ENCODE measurements around the gene SPNS2. TPM values are rescaled to one million over a fixed set of nuclear protein-coding genes. Genes with fewer than 3 reads are reported as not detected.

The SPNS2 gene
- polyA plus RNA-seq, 3 donors: 0.23 to 0.33 TPM; not detected in 1

- Histone ChIP-seq H3K4me2 (replicated peaks; ENCODE audit: extremely low read depth, low read length, poor library complexity, severe bottlenecking) (no peak overlapping the region), H2AFZ (ENCODE audit: insufficient read depth, low read depth, low read length, poor library complexity, severe bottlenecking) (no peak overlapping the region), H4K20me1 (ENCODE audit: insufficient read depth, low read length) (no peaks in the 10 kb centered on the region), H3K4me3 (replicated peaks in 1 of 3; ENCODE audit: low read depth in 2 of 3, low read length in 3 of 3) (no peak overlapping the region), H3K9ac (ENCODE audit: insufficient read depth, low read length, poor library complexity, severe bottlenecking) (no peak overlapping the region), H3K36me3 (replicated peaks in 1 of 2; ENCODE audit: control insufficient read depth in 1 of 2, insufficient read depth in 2 of 2, low read length in 2 of 2) (peaks cover 65 to 79% of the 10 kb centered on the region in 2 donors), H3K27me3 (ENCODE audit: control insufficient read depth in 2 of 2, insufficient read depth in 2 of 2, low read length in 2 of 2) (no peaks in the 10 kb centered on the region), H3K4me1 (ENCODE audit: control insufficient read depth in 1 of 2, insufficient read depth in 2 of 2, low read length in 2 of 2) (peaks cover 14 to 18% of the 10 kb centered on the region in 2 donors), H3K79me2 (ENCODE audit: insufficient read depth, low read length) (peaks cover 17% of the 10 kb centered on the region), H3K27ac (ENCODE audit: low read depth in 1 of 2, low read length in 2 of 2) (no peak overlapping the region), H3K9me3 (replicated peaks in 1 of 2; ENCODE audit: control insufficient read depth in 1 of 2, insufficient read depth in 1 of 2, low read length in 2 of 2) (no peaks in the 10 kb centered on the region)
- intact Hi-C loops (cut with micrococcal nuclease): loop anchor here in 1 of 2 donors (5.0 kb wide), 1 partner anchor 183 kb away; the partner anchor contains the start of gene UBE2G1
- 98% methylated on average over 15 of the region's 16 CpGs for WGBS (ENCODE audit: insufficient coverage)
- Mint-ChIP-seq H3K4me3 (no peak overlapping the region), H3K27me3 (ENCODE audit: low read depth in 3 of 3) (peaks cover 0 to 5% (median 3%) of the 10 kb centered on the region in 3 donors), H3K36me3 (peaks cover 52 to 80% of the 10 kb centered on the region in 2 donors), H3K4me1 (peaks cover 14% of the 10 kb centered on the region), H3K9me3 (no peaks in the 10 kb centered on the region), H3K27ac (peak overlapping the region in 1 of 7 donors; percentile 22)
- TF ChIP-seq, protein P1, sequence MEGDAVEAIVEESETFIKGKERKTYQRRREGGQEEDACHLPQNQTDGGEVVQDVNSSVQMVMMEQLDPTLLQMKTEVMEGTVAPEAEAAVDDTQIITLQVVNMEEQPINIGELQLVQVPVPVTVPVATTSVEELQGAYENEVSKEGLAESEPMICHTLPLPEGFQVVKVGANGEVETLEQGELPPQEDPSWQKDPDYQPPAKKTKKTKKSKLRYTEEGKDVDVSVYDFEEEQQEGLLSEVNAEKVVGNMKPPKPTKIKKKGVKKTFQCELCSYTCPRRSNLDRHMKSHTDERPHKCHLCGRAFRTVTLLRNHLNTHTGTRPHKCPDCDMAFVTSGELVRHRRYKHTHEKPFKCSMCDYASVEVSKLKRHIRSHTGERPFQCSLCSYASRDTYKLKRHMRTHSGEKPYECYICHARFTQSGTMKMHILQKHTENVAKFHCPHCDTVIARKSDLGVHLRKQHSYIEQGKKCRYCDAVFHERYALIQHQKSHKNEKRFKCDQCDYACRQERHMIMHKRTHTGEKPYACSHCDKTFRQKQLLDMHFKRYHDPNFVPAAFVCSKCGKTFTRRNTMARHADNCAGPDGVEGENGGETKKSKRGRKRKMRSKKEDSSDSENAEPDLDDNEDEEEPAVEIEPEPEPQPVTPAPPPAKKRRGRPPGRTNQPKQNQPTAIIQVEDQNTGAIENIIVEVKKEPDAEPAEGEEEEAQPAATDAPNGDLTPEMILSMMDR (IDR thresholded peaks at IDR 0.05): no peak
- no peak for DNase-seq
Observed at GRCh38 chr17:4550534-4551039, 51.9 kb downstream of the SPNS2 start.

- no peak for DNase-seq
- Mint-ChIP-seq H3K4me3 (no peak overlapping the region), H3K36me3 (peaks cover 52 to 75% of the 10 kb centered on the region in 2 donors), H3K4me1 (peaks cover 19% of the 10 kb centered on the region), H3K27ac (peak overlapping the region in 1 of 7 donors; percentile 10), H3K9me3 (no peaks in the 10 kb centered on the region), H3K27me3 (ENCODE audit: low read depth in 3 of 3) (peaks cover 0 to 3% (median 3%) of the 10 kb centered on the region in 3 donors)
- no peak overlapping the region for H3K27ac ChIP-seq (ENCODE audit: low read depth in 1 of 2, low read length in 2 of 2)
- no peaks in the 10 kb centered on the region for H3K9me3 ChIP-seq (replicated peaks in 1 of 2; ENCODE audit: control insufficient read depth in 1 of 2, insufficient read depth in 1 of 2, low read length in 2 of 2)
- peaks cover 19 to 24% of the 10 kb centered on the region in 2 donors for H3K4me1 ChIP-seq (ENCODE audit: control insufficient read depth in 1 of 2, insufficient read depth in 2 of 2, low read length in 2 of 2)
- H2AFZ ChIP-seq (ENCODE audit: insufficient read depth, low read depth, low read length, poor library complexity, severe bottlenecking): no peak overlapping the region
- H3K27me3 ChIP-seq (ENCODE audit: control insufficient read depth in 2 of 2, insufficient read depth in 2 of 2, low read length in 2 of 2): no peaks in the 10 kb centered on the region
- no peak overlapping the region for H3K4me2 ChIP-seq (replicated peaks; ENCODE audit: extremely low read depth, low read length, poor library complexity, severe bottlenecking)
- intact Hi-C loops (cut with micrococcal nuclease): loop anchor here in 1 of 2 donors (5.0 kb wide), 1 partner anchor 184 kb away; the partner anchor contains the start of gene UBE2G1
- H3K36me3 ChIP-seq (replicated peaks in 1 of 2; ENCODE audit: control insufficient read depth in 1 of 2, insufficient read depth in 2 of 2, low read length in 2 of 2): peaks cover 62 to 75% of the 10 kb centered on the region in 2 donors
- H4K20me1 ChIP-seq (ENCODE audit: insufficient read depth, low read length): no peaks in the 10 kb centered on the region
- TF ChIP-seq, protein P1 (IDR thresholded peaks at IDR 0.05): no peak
- H3K9ac ChIP-seq (ENCODE audit: insufficient read depth, low read length, poor library complexity, severe bottlenecking): no peak overlapping the region
- peaks cover 17% of the 10 kb centered on the region for H3K79me2 ChIP-seq (ENCODE audit: insufficient read depth, low read length)
- WGBS (ENCODE audit: insufficient coverage): 91% methylated on average over 8 of the region's 8 CpGs
- no peak overlapping the region for H3K4me3 ChIP-seq (replicated peaks in 1 of 3; ENCODE audit: low read depth in 2 of 3, low read length in 3 of 3)
Observed at GRCh38 chr17:4551141-4551540, 52.5 kb downstream of the SPNS2 start.
